ENCODE results near the gene SCN2B.

The SCN2B gene

GRCh38 chr11:118174006-118174567 is 2.4 kb downstream of the SCN2B start:
- DNase-seq = no peak

- no peak for DNase-seq
These were observed 4.1 kb downstream of the SCN2B start for GRCh38 chr11:118172356-118172755.

- peak; percentile 78 for DNase-seq
These were observed 5.0 kb downstream of the SCN2B start for GRCh38 chr11:118171269-118172062.

- no peak for DNase-seq
These were observed 5.6 kb downstream of the SCN2B start for GRCh38 chr11:118170882-118171268.

GRCh38 chr11:118170231-118170630 is 6.2 kb downstream of the SCN2B start:
- DNase-seq = no peak

GRCh38 chr11:118169300-118170140 is 6.9 kb downstream of the SCN2B start:
- DNase-seq = no peak

- DNase-seq = no peak
These were observed 7.7 kb downstream of the SCN2B start for GRCh38 chr11:118168751-118169150.

GRCh38 chr11:118168316-118168715 is 8.1 kb downstream of the SCN2B start:
- no peak for DNase-seq

- DNase-seq = no peak
These were observed 8.5 kb downstream of the SCN2B start for GRCh38 chr11:118167906-118168305.

GRCh38 chr11:118167253-118167652 is 9.2 kb downstream of the SCN2B start:
- no peak for DNase-seq

- no peak for DNase-seq
These were observed 9.8 kb downstream of the SCN2B start for GRCh38 chr11:118166641-118167040.

- DNase-seq = no peak
These were observed 11.6 kb downstream of the SCN2B start for GRCh38 chr11:118164885-118165284.

GRCh38 chr11:118163494-118163893 is 12.9 kb downstream of the SCN2B start:
- no peak for DNase-seq

GRCh38 chr11:118162846-118163245 is 13.6 kb downstream of the SCN2B start:
- DNase-seq = no peak

GRCh38 chr11:118161786-118162185 is 14.7 kb downstream of the SCN2B start:
- DNase-seq = no peak

- no peak for DNase-seq
These were observed 19.1 kb downstream of the SCN2B start for GRCh38 chr11:118157186-118157895.

GRCh38 chr11:118156531-118157185 is 19.8 kb downstream of the SCN2B start:
- DNase-seq = no peak

- DNase-seq = no peak
These were observed 20.5 kb downstream of the SCN2B start for GRCh38 chr11:118155776-118156530.

- no peak for DNase-seq
These were observed 21.8 kb downstream of the SCN2B start for GRCh38 chr11:118154641-118155040.

- DNase-seq = no peak
These were observed 22.5 kb downstream of the SCN2B start for GRCh38 chr11:118153976-118154375.

GRCh38 chr11:118153516-118153915 is 22.9 kb downstream of the SCN2B start:
- no peak for DNase-seq

Measured in right hindlimb (tissue), 1 donor.